ENCODE data around the gene FLT3LG.

FLT3LG gene

GRCh38 chr19:49491030-49491803 is 17.2 kb downstream of the FLT3LG start:
- no peak overlapping the region for H3K4me3 ChIP-seq (ENCODE audit: low read length)
- H3K27me3 ChIP-seq (ENCODE audit: insufficient read depth, low read length) = no peaks in the 10 kb centered on the region
- H3K9me3 ChIP-seq (ENCODE audit: low read length) = no peaks in the 10 kb centered on the region
- no peak overlapping the region for H2AFZ ChIP-seq (ENCODE audit: low read depth, low read length)
- peaks cover 40% of the 10 kb centered on the region for H3K36me3 ChIP-seq (ENCODE audit: insufficient read depth, low read length)
- H3K4me1 ChIP-seq (ENCODE audit: insufficient read depth, low read length) = peaks cover 19% of the 10 kb centered on the region

GRCh38 chr19:49491804-49492572 is 18.0 kb downstream of the FLT3LG start:
- no peaks in the 10 kb centered on the region for H3K9me3 ChIP-seq (ENCODE audit: low read length)
- no peak overlapping the region for H2AFZ ChIP-seq (ENCODE audit: low read depth, low read length)
- H3K4me1 ChIP-seq (ENCODE audit: insufficient read depth, low read length) = peaks cover 19% of the 10 kb centered on the region
- no peaks in the 10 kb centered on the region for H3K27me3 ChIP-seq (ENCODE audit: insufficient read depth, low read length)
- no peak overlapping the region for H3K4me3 ChIP-seq (ENCODE audit: low read length)
- peaks cover 40% of the 10 kb centered on the region for H3K36me3 ChIP-seq (ENCODE audit: insufficient read depth, low read length)

DNA sequence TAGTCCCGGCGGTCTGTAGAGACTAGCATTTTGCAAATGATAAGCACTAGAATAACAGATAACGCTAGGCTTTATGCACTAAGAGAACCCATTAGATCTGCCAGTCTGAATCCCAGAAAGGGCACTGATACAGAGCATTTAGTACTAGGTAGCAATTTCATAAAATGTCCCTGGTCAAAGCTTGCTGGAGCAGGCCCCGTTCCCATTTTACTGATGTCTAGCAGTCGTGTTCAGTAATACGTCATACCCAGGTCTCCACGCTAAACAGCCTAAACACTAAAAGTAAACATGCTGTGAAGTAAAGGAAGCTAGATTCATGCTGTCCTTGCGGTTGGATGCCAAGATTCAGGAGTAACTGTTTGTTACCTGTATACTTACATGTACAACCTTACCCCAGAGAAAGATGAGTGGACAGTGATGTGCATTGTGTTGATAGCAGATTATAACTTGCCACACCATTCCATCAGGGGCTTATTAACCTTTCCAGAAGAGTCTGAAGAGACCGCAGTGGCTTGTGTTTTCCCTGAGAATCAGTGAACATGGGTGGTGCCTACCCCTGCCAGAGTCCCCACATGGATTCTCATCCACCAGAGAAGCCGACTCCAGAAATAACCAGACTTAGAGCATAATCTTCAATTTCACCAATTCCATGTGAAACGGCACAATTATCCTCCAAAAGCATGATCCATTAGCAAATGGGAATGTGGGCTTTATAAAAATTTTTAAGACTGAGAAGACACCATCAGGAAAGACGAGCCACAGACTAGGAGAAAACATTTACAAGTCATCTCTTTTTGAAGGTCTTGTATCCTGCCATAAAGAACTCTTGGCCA is 18.8 kb downstream of the FLT3LG start:
- Histone ChIP-seq H3K36me3 (ENCODE audit: insufficient read depth, low read length) (peaks cover 48% of the 10 kb centered on the region), H2AFZ (ENCODE audit: low read depth, low read length) (no peak overlapping the region), H3K4me3 (ENCODE audit: low read length) (no peak overlapping the region), H3K4me1 (ENCODE audit: insufficient read depth, low read length) (peaks cover 27% of the 10 kb centered on the region), H3K27me3 (ENCODE audit: insufficient read depth, low read length) (no peaks in the 10 kb centered on the region), H3K9me3 (ENCODE audit: low read length) (no peaks in the 10 kb centered on the region)

DNA sequence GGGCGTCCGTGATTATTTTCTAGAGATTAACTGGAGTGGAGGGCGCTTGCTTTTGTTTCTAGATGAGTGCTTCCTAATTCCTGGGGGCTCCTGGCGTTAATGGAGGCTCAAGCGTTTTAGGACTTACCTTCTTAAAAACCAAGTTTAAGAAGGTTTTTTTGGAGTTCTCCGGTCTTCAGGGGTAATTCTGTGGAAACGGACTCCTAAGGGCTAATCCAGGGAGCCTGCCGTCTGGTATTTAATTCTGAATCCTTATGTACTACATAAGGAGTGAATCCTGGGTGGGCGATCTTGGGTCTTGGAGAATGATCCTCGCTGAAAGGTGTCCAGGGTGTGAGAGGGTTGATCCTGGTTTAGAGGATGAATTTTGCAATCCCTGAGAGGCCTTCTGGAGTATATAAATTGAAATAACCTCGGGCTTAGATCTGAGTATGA is 22.6 kb downstream of the FLT3LG start:
- Histone ChIP-seq H2AFZ (ENCODE audit: low read depth, low read length) (no peak overlapping the region), H3K36me3 (ENCODE audit: insufficient read depth, low read length) (peaks cover 45% of the 10 kb centered on the region), H3K9me3 (ENCODE audit: low read length) (no peaks in the 10 kb centered on the region), H3K27me3 (ENCODE audit: insufficient read depth, low read length) (no peaks in the 10 kb centered on the region), H3K4me1 (ENCODE audit: insufficient read depth, low read length) (peaks cover 19% of the 10 kb centered on the region), H3K4me3 (ENCODE audit: low read length) (peak overlapping the region; percentile 100)

- peaks cover 19% of the 10 kb centered on the region for H3K4me1 ChIP-seq (ENCODE audit: insufficient read depth, low read length)
- no peak overlapping the region for H2AFZ ChIP-seq (ENCODE audit: low read depth, low read length)
- H3K27me3 ChIP-seq (ENCODE audit: insufficient read depth, low read length) = no peaks in the 10 kb centered on the region
- H3K9me3 ChIP-seq (ENCODE audit: low read length) = no peaks in the 10 kb centered on the region
- peak overlapping the region; percentile 100 for H3K4me3 ChIP-seq (ENCODE audit: low read length)
- H3K36me3 ChIP-seq (ENCODE audit: insufficient read depth, low read length) = peaks cover 39% of the 10 kb centered on the region
Observed at GRCh38 chr19:49497047-49497788, 23.2 kb downstream of the FLT3LG start.

- Histone ChIP-seq H2AFZ (ENCODE audit: low read depth, low read length) (no peak overlapping the region), H3K4me3 (ENCODE audit: low read length) (peak overlapping the region; percentile 100), H3K27me3 (ENCODE audit: insufficient read depth, low read length) (no peaks in the 10 kb centered on the region), H3K36me3 (ENCODE audit: insufficient read depth, low read length) (peaks cover 34% of the 10 kb centered on the region), H3K4me1 (ENCODE audit: insufficient read depth, low read length) (peaks cover 19% of the 10 kb centered on the region), H3K9me3 (ENCODE audit: low read length) (no peaks in the 10 kb centered on the region)
Observed at GRCh38 chr19:49497789-49498103, 23.7 kb downstream of the FLT3LG start.

DNA sequence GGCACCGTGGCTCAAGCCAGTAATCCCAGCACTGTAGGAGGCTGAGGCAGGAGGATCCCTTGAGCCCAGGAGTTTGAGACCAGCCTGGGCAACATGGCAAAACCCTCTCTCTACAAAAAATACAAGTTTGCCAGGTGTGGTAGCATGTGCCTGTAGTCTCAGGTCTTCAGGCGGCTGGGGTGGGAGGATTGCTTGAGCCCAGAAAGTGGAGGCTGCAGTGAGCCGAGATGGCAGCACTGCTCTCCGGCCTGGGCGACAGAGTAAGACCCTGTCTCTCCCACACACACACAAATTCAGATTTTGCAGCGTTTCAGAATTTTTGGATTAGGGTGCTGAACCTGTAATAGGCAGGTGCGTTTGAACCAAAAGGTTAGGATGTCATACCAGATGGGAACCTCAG is 24.5 kb downstream of the FLT3LG start:
- no peaks in the 10 kb centered on the region for H3K27me3 ChIP-seq (ENCODE audit: insufficient read depth, low read length)
- H2AFZ ChIP-seq (ENCODE audit: low read depth, low read length) = no peak overlapping the region
- no peak overlapping the region for H3K4me3 ChIP-seq (ENCODE audit: low read length)
- H3K4me1 ChIP-seq (ENCODE audit: insufficient read depth, low read length) = peaks cover 23% of the 10 kb centered on the region
- H3K9me3 ChIP-seq (ENCODE audit: low read length) = no peaks in the 10 kb centered on the region
- H3K36me3 ChIP-seq (ENCODE audit: insufficient read depth, low read length) = peaks cover 31% of the 10 kb centered on the region

GRCh38 chr19:49499030-49499670 is 25.1 kb downstream of the FLT3LG start:
- no peak overlapping the region for H3K4me3 ChIP-seq (ENCODE audit: low read length)
- no peak overlapping the region for H2AFZ ChIP-seq (ENCODE audit: low read depth, low read length)
- peaks cover 31% of the 10 kb centered on the region for H3K36me3 ChIP-seq (ENCODE audit: insufficient read depth, low read length)
- no peaks in the 10 kb centered on the region for H3K9me3 ChIP-seq (ENCODE audit: low read length)
- H3K27me3 ChIP-seq (ENCODE audit: insufficient read depth, low read length) = no peaks in the 10 kb centered on the region
- H3K4me1 ChIP-seq (ENCODE audit: insufficient read depth, low read length) = peaks cover 25% of the 10 kb centered on the region

DNA sequence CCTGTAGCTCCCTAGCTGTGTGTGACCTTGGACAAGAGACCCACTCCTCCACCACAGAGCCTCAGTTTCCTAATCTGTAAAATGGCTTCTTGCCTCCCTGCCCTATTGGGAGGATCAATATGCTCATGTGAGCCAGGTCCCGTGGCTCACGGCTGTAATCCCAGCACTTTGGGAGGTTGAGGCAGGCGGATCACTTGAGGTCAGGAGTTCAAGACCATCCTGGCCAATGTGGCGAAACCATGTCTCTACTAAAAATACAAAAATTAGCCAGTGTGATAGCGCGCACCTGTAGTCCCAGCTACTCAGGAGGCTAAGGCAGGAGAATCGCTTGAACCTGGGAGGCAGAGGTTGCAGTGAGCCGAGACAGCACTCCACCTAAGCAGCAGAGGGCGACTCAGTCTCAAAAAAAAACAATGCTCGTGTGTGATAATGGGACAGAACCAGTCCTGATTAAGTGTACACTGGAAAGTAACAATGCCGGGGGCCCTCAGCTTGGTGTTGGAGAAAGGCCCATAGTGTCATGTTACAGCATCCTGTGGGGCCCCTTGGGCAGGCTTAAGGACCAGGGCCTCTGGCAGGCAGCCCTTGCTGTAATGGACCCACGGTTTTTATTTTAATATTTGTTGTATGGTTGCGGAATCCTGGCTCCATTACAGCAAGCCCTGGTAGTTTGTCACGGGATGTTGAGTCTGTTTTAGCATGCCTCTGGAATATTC is 29.0 kb downstream of the FLT3LG start:
- H3K9me3 ChIP-seq (ENCODE audit: low read length) = no peaks in the 10 kb centered on the region
- H3K36me3 ChIP-seq (ENCODE audit: insufficient read depth, low read length) = peaks cover 20% of the 10 kb centered on the region
- no peaks in the 10 kb centered on the region for H3K27me3 ChIP-seq (ENCODE audit: insufficient read depth, low read length)
- H3K4me1 ChIP-seq (ENCODE audit: insufficient read depth, low read length) = peaks cover 14% of the 10 kb centered on the region
- peak overlapping the region; percentile 64 for H2AFZ ChIP-seq (ENCODE audit: low read depth, low read length)
- no peak overlapping the region for H3K4me3 ChIP-seq (ENCODE audit: low read length)

DNA sequence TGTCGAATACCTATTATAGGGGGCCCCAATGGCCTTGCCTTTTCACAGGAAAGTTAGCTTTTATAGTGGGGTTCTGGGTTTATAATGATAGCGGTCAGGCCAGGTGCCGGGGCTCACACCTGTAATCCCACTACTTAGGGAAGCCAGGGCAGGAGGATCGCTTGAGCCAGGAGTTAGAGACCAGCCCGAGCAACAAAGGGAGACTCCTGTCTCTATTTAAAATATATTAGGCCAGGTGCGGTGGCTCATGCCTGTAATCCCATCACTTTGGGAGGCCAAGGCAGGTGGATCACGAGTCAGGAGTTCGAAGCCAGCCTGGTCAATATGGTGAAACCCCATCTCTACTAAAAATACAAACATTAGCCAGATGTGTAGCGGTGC is 29.6 kb downstream of the FLT3LG start:
- H2AFZ ChIP-seq (ENCODE audit: low read depth, low read length) = peak overlapping the region; percentile 64
- no peaks in the 10 kb centered on the region for H3K9me3 ChIP-seq (ENCODE audit: low read length)
- peaks cover 14% of the 10 kb centered on the region for H3K36me3 ChIP-seq (ENCODE audit: insufficient read depth, low read length)
- H3K4me1 ChIP-seq (ENCODE audit: insufficient read depth, low read length) = peaks cover 9% of the 10 kb centered on the region
- no peaks in the 10 kb centered on the region for H3K27me3 ChIP-seq (ENCODE audit: insufficient read depth, low read length)
- H3K4me3 ChIP-seq (ENCODE audit: low read length) = no peak overlapping the region

DNA sequence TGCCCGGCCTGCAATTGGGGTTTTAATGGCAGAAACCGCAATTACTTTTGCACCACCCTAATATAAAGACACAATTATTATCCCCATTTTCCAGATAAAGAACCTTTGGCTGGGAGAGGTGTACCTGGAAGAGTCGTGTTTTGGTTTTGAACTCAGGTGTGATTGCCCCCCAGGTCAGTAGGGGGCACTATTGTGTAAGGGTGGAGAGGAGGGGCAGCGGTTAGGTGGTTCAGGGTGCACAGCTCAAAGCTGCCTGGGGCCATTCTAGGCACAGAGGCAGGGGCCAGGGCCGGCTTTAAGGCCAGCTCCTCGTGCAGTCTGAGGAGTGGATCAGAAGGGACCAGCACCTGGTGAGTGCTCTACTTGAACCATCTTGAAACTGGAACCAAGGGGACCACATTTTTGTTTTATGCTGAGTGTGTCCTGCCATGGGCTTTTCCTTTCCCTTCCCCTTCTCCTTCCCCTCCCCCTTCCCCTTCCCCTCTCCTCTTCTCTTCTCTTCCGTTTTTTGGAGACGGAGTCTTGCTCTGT is 32.6 kb downstream of the FLT3LG start:
- Histone ChIP-seq H2AFZ (ENCODE audit: low read depth, low read length) (no peak overlapping the region), H3K27me3 (ENCODE audit: insufficient read depth, low read length) (no peaks in the 10 kb centered on the region), H3K36me3 (ENCODE audit: insufficient read depth, low read length) (no peaks in the 10 kb centered on the region), H3K9me3 (ENCODE audit: low read length) (no peaks in the 10 kb centered on the region), H3K4me3 (ENCODE audit: low read length) (no peak overlapping the region), H3K4me1 (ENCODE audit: insufficient read depth, low read length) (peaks cover 8% of the 10 kb centered on the region)

Measured in neuron (in vitro differentiated cells).